GM20000 (cell line): ENCODE results near the gene TTC33.

Source experiments
- DNase-seq: peaks from one replicate; pipeline ENCODE4 v3.0.0; 2012; ENCODE audit warnings: low spot score
- CTCF ChIP-seq: IDR thresholded peaks from 2 replicates; pipeline ENCODE4 v1.5.1; 2012; ENCODE audit warnings: mild to moderate bottlenecking, control low read depth; ENCODE audit errors: extremely low read depth, missing control alignments

Gene TTC33

GRCh38 chr5:40676613-40677343, 79.0 kb downstream of the TTC33 start:
- no peak for DNase-seq
- no peak for TF ChIP-seq CTCF

GRCh38 chr5:40675396-40676133, 80.2 kb downstream of the TTC33 start:
- DNase-seq, result no peak
- TF ChIP-seq CTCF, result no peak

- no peak for TF ChIP-seq CTCF
- DNase-seq, result no peak
These were observed 81.0 kb downstream of the TTC33 start for GRCh38 chr5:40674661-40675235.

- TF ChIP-seq CTCF, result no peak
- DNase-seq, result no peak
These were observed 83.3 kb downstream of the TTC33 start for GRCh38 chr5:40672425-40672824.

- no peak for DNase-seq
- TF ChIP-seq CTCF, result no peak
These were observed 86.0 kb downstream of the TTC33 start for GRCh38 chr5:40669606-40670390.

- TF ChIP-seq CTCF, result no peak
- DNase-seq, result no peak
These were observed 88.5 kb downstream of the TTC33 start for GRCh38 chr5:40667161-40667663.
